Ovary (tissue), 9 donors: ENCODE measurements around the gene ROPN1L. TPM values are rescaled to one million over a fixed set of nuclear protein-coding genes. Genes with fewer than 3 reads are reported as not detected.
A peak's percentile ranks its signal among the peaks of the same experiment; 100 is the strongest.

ENCODE experiments used
- DNase-seq, 5 donors: peaks; one replicate each; pipeline ENCODE4 v3.0.0-alpha.2; 2019 to 2020
- H3K27ac ChIP-seq, 2 donors: fragments of 200-600 bp; one replicate each; pipeline versions ENCODE4 v1.5.1 to v1.8.0; 2019 to 2022
- H3K27me3 ChIP-seq: fragments of 200-600 bp; one replicate; pipeline ENCODE4 v1.8.0; 2022
- H3K36me3 ChIP-seq: fragments of 200-600 bp; sonication (generic); one replicate; pipeline ENCODE4 v1.5.1; 2019
- H3K4me1 ChIP-seq: one replicate; pipeline ENCODE4 v1.8.1; 2013; ENCODE audit warnings: mild to moderate bottlenecking, moderate library complexity; ENCODE audit not compliant: insufficient read depth
- H3K4me3 ChIP-seq: fragments of 200-600 bp; sonication (generic); one replicate; pipeline ENCODE4 v1.5.1; 2017
- H3K9me3 ChIP-seq, 2 donors: fragments of 200-600 bp in 1 of 2; sonication (generic) in 1 of 2; one replicate each; pipeline versions ENCODE4 v1.5.1 to v1.8.1; 2013 to 2019; ENCODE audit warnings: mild to moderate bottlenecking in 1 of 2, moderate library complexity in 1 of 2
- CTCF ChIP-seq, 3 donors: fragments of 450-650 bp in 2 of 3; fragments of 200-600 bp in 1 of 3; IDR thresholded peaks; one replicate each; pipeline versions ENCODE4 v1.5.1 to v1.8.0; 2016 to 2022; ENCODE audit warnings: antibody characterized with exemption in 3 of 3, mild to moderate bottlenecking in 1 of 3
- EP300 ChIP-seq: sonication (generic); formaldehyde crosslinking; IDR thresholded peaks from one replicate; pipeline ENCODE4 v1.6.1; 2017; ENCODE audit warnings: antibody characterized with exemption
- POLR2A ChIP-seq: fragments of 450-650 bp; IDR thresholded peaks from one replicate; pipeline ENCODE4 v1.6.1; 2017; ENCODE audit warnings: antibody characterized with exemption, mild to moderate bottlenecking, moderate library complexity
- WGBS, 3 donors: extraction: QIAGEN DNeasy Blood & Tissue Kit in 1 of 3; methylation state at CpG; one replicate each; pipeline versions ENCODE4 v1.1.5 to v1.1.7; 2013 to 2017; 5-methylcytosine and 5-hydroxymethylcytosine counted together
- intact Hi-C, 4 donors: fragments of 100-400 bp; cut with DNase I; formaldehyde crosslinking; loops; one replicate each; pipeline versions ENCODE4 v1.11.0 to v1.15.1; 2022 to 2023
- polyA plus RNA-seq, 2 donors: library from polyadenylated mRNA; stranded (reverse); fragments of 200-250 nt in 1 of 2; fragments of 350-450 nt in 1 of 2; fragmentation: Illumina TruSeq in 1 of 2; extraction: RNeasy Lipid Tissue Mini Kit (QIAGEN cat#74804) in 1 of 2; gene quantifications; one replicate each; pipeline ENCODE4 v1.2.3, GENCODE V29; 2013 to 2014
- total RNA-seq, 7 donors: library from RNA; depleted of rRNA in 2 of 7; stranded (reverse); fragments of >200 nt in 2 of 7; fragmentation: NEBNext Ultra II Directional in 3 of 7; extraction: Animal tissue kit (Norgen Biotek cat#: 25700) in 3 of 7; gene quantifications; one replicate each; pipeline versions ENCODE4 v1.1.0 to v1.2.4, GENCODE V29; 2016 to 2023
- donor health status: DM: no; HTN: no; CAD: no; lungs with moderate emphysema.
- donor health status: DM: no; HTN: no; CAD: no.
- donor health status: Bipolar disorder and iron deficiency.
- donor health status: DM: yes; HTN: yes; CAD: no.
- donor health status: DM: no; HTN: no; CAD: no.
- donor health status: DM: yes; HTN: yes; CAD: no.

The ROPN1L gene
- total and polyA plus RNA-seq, 9 donors = 0.30 to 51.9 (median 2.4) TPM; not detected in 3

GRCh38 chr5:10448754-10449360 lies 7.2 kb downstream of the ROPN1L start:
- H3K27ac ChIP-seq = no peak overlapping the region
- no peak for TF ChIP-seq EP300
- TF ChIP-seq CTCF (IDR thresholded peaks at IDR 0.05) = no peak
- TF ChIP-seq POLR2A = no peak
- H3K9me3 ChIP-seq = no peaks in the 10 kb centered on the region
- H3K4me3 ChIP-seq = no peak overlapping the region
- WGBS, 3 donors = 94 to 95% (median 95%) methylated on average over 11 of the region's 11 CpGs
- DNase-seq = no peak
- intact Hi-C loops = no loop called here
- no peaks in the 10 kb centered on the region for H3K27me3 ChIP-seq
- H3K36me3 ChIP-seq = no peaks in the 10 kb centered on the region
- no peaks in the 10 kb centered on the region for H3K4me1 ChIP-seq

- no peak overlapping the region for H3K27ac ChIP-seq
- no peak for DNase-seq
- no peaks in the 10 kb centered on the region for H3K9me3 ChIP-seq
- no peak for TF ChIP-seq CTCF (IDR thresholded peaks at IDR 0.05)
- 80 to 88% (median 84%) methylated on average over 9 of the region's 9 CpGs for WGBS, 3 donors
- H3K27me3 ChIP-seq = no peaks in the 10 kb centered on the region
- no peaks in the 10 kb centered on the region for H3K4me1 ChIP-seq
- H3K4me3 ChIP-seq = no peak overlapping the region
- H3K36me3 ChIP-seq = no peaks in the 10 kb centered on the region
- intact Hi-C loops = loop anchor here in 2 of 4 donors (5.0 to 10.0 kb wide), 2 partner anchors 174 to 176 kb away; no protein-coding TSS in a partner anchor
Measured at GRCh38 chr5:10451137-10451824, 9.6 kb downstream of the ROPN1L start.

- TF ChIP-seq CTCF (IDR thresholded peaks at IDR 0.05) (peak in 2 of 3 donors; percentile 41 to 45), POLR2A (no peak), EP300 (no peak)
- peak in 1 of 5 donors; percentile 16 for DNase-seq
- intact Hi-C loops = loop anchor here in 2 of 4 donors (5.0 to 10.0 kb wide), 2 partner anchors 172 to 174 kb away; no protein-coding TSS in a partner anchor
- H3K9me3 ChIP-seq = no peaks in the 10 kb centered on the region
- no peaks in the 10 kb centered on the region for H3K36me3 ChIP-seq
- 60 to 65% (median 64%) methylated on average over 10 of the region's 10 CpGs for WGBS, 3 donors
- H3K4me3 ChIP-seq = no peak overlapping the region
- H3K27ac ChIP-seq = no peak overlapping the region
- H3K4me1 ChIP-seq = peaks cover 1% of the 10 kb centered on the region
- H3K27me3 ChIP-seq = no peaks in the 10 kb centered on the region
Measured at GRCh38 chr5:10452768-10453331, 11.2 kb downstream of the ROPN1L start.

GRCh38 chr5:10453545-10453944 lies 11.9 kb downstream of the ROPN1L start:
- Histone ChIP-seq H3K4me3 (no peak overlapping the region), H3K36me3 (no peaks in the 10 kb centered on the region), H3K9me3 (no peaks in the 10 kb centered on the region), H3K27me3 (no peaks in the 10 kb centered on the region), H3K27ac (no peak overlapping the region), H3K4me1 (peaks cover 1% of the 10 kb centered on the region)
- WGBS, 3 donors = 78 to 80% (median 80%) methylated on average over 8 of the region's 8 CpGs
- TF ChIP-seq EP300 (no peak), CTCF (IDR thresholded peaks at IDR 0.05) (no peak), POLR2A (no peak)
- no peak for DNase-seq
- intact Hi-C loops = loop anchor here in 2 of 4 donors (5.0 to 10.0 kb wide), 2 partner anchors 171 to 174 kb away; no protein-coding TSS in a partner anchor
